GM23248 (cell line): ENCODE results near the gene NUDT12. TPM values are rescaled to one million over a fixed set of nuclear protein-coding genes. Genes with fewer than 3 reads are reported as not detected.

Experiments used
- DNase-seq: peaks from one replicate; pipeline ENCODE4 v3.0.0-alpha.2; 2015
- H2AFZ ChIP-seq: fragments of 200-600 bp; sonication (generic); 2 replicates; pipeline ENCODE4 v1.6.1; 2016; ENCODE audit warnings: antibody characterized with exemption
- H3F3A ChIP-seq: fragments of 200-600 bp; sonication (generic); 2 replicates; pipeline ENCODE4 v1.6.1; 2016; ENCODE audit warnings: mild to moderate bottlenecking, antibody characterized with exemption, mixed run types; ENCODE audit not compliant: insufficient read depth
- H3K27ac ChIP-seq: fragments of 200-600 bp; sonication (generic); 2 replicates; pipeline ENCODE4 v1.5.1; 2016; ENCODE audit warnings: mild to moderate bottlenecking
- H3K27me3 ChIP-seq: fragments of 200-600 bp; sonication (generic); replicated peaks from 2 replicates; pipeline ENCODE4 v1.6.1; 2016; ENCODE audit warnings: mild to moderate bottlenecking; ENCODE audit not compliant: insufficient read depth
- H3K36me3 ChIP-seq: fragments of 200-600 bp; sonication (generic); 2 replicates; pipeline ENCODE4 v1.6.1; 2016; ENCODE audit warnings: low read depth, mild to moderate bottlenecking
- H3K4me1 ChIP-seq: fragments of 200-600 bp; sonication (generic); 2 replicates; pipeline ENCODE4 v1.6.1; 2016; ENCODE audit warnings: mild to moderate bottlenecking; ENCODE audit not compliant: insufficient read depth
- H3K4me2 ChIP-seq: fragments of 200-600 bp; sonication (generic); one replicate; pipeline ENCODE4 v1.6.1; 2016; ENCODE audit warnings: mild to moderate bottlenecking; ENCODE audit not compliant: unreplicated experiment
- H3K4me3 ChIP-seq: fragments of 200-600 bp; sonication (generic); 2 replicates; pipeline ENCODE4 v1.5.1; 2016; ENCODE audit warnings: mild to moderate bottlenecking
- H3K79me2 ChIP-seq: fragments of 200-600 bp; sonication (generic); 2 replicates; pipeline ENCODE4 v1.6.1; 2016; ENCODE audit warnings: mild to moderate bottlenecking; ENCODE audit not compliant: insufficient read depth
- H3K9ac ChIP-seq: fragments of 200-600 bp; sonication (generic); 2 replicates; pipeline ENCODE4 v1.6.1; 2016; ENCODE audit warnings: mild to moderate bottlenecking
- H3K9me2 ChIP-seq: fragments of 200-600 bp; sonication (generic); 2 replicates; pipeline ENCODE4 v1.6.1; 2016; ENCODE audit warnings: mixed run types, mild to moderate bottlenecking, moderate library complexity; ENCODE audit not compliant: insufficient read depth
- H3K9me3 ChIP-seq: fragments of 200-600 bp; sonication (generic); one replicate; pipeline ENCODE4 v1.6.1; 2017; ENCODE audit warnings: low read depth
- H4K20me1 ChIP-seq: fragments of 200-600 bp; sonication (generic); 2 replicates; pipeline ENCODE4 v1.6.0; 2016; ENCODE audit not compliant: insufficient read depth
- EZH2 ChIP-seq: fragments of 200-600 bp; sonication (generic); IDR thresholded peaks from 2 replicates; pipeline ENCODE4 v1.6.1; 2018; ENCODE audit warnings: antibody characterized with exemption, mild to moderate bottlenecking; ENCODE audit not compliant: insufficient read depth, poor library complexity, severe bottlenecking
- EZH2phosphoT487 ChIP-seq: fragments of 200-600 bp; sonication (generic); IDR thresholded peaks from 2 replicates; pipeline ENCODE4 v1.6.1; 2018; ENCODE audit warnings: antibody characterized with exemption, moderate library complexity, mild to moderate bottlenecking, low read depth; ENCODE audit not compliant: insufficient read depth
- WGBS, 2 experiments: methylation state at CpG; one replicate each; pipeline ENCODE4 v1.1.6; 2015 to 2017; ENCODE audit warnings: low lambda C conversion rate in 2 of 2, low coverage in 1 of 2; ENCODE audit errors: missing lambda C conversion rate in 2 of 2; 5-methylcytosine and 5-hydroxymethylcytosine counted together
- in situ Hi-C: fragments of 300-500 bp; cut with MboI; formaldehyde crosslinking; loops from 2 replicates; pipeline ENCODE4 v1.15.0; 2020
- polyA plus RNA-seq: library from polyadenylated mRNA; unstranded; fragments of >200 nt; fragmentation: Nextera tagmentation; extraction: Ambion mirVana; gene quantifications from 2 replicates; pipeline ENCODE4 v1.2.1, GENCODE V29; 2016
- total RNA-seq: library from RNA; depleted of rRNA; stranded (reverse); fragments of >200 nt; shearing (Covaris generic); gene quantifications from 2 replicates; pipeline ENCODE4 v1.2.3, GENCODE V29; 2014

NUDT12 gene
- total and polyA plus RNA-seq, 2 experiments from 2014 or later: 6.7 to 8.9 TPM

DNA sequence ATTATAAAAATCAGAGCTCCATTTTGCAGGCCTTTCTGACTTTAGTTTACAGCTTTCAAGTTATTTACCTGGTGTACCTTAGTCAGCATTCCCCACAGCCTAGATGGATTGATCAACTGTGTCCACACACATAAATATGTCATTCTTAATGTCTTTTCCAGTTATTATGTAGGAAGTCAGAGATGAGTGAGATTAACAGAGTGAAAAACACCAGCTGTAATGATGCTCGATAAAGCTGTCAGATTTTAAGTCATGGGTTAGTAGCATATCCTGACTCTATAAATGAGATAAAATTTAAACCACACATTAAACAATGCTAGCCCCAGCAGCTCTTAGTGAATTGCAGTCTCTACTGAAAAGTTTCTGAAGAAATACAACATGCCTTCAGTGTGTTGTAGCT is 48.9 kb downstream of the NUDT12 start:
- Histone ChIP-seq H3K4me3 (no peak overlapping the region), H3K4me1 (peaks cover 15% of the 10 kb centered on the region), H3K9me2 (no peaks in the 10 kb centered on the region), H3F3A (peaks cover 13% of the 10 kb centered on the region; the same call in 1 of the 2 replicates), H3K9me3 (no peaks in the 10 kb centered on the region), H3K4me2 (no peak overlapping the region), H3K79me2 (no peaks in the 10 kb centered on the region), H3K27ac (no peak overlapping the region), H2AFZ (0 out of 2 replicates have a peak overlapping the region, but pooled peaks have one; percentile 35), H3K36me3 (no peaks in the 10 kb centered on the region), H3K27me3 (no peaks in the 10 kb centered on the region), H3K9ac (no peak overlapping the region), H4K20me1 (no peaks in the 10 kb centered on the region)
- no peak for DNase-seq
- in situ Hi-C loops: no loop called here
- TF ChIP-seq EZH2: no peak
- no peak for TF ChIP-seq EZH2phosphoT487
- 17 to 22% methylated on average over 1 of the region's 1 CpG for WGBS, 2 experiments

DNA sequence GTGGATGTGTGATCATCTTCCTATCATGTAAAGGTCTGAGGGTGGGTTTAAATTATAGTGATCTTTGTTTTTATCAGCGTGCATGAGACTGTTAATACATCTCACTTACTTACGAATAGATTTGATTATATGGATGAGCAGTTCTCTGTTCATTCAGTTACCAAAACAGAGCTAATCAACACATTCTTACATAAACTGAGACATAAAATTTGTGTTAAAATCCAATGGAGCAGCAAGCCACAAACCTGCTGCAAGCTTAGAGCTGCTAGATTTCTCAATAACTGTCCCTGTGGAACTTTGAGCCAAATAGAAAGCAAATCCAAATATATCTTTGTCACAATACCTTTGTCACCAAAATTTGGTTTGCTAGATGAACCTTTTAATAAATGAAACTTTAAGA is 50.1 kb downstream of the NUDT12 start:
- Histone ChIP-seq H2AFZ (no peak overlapping the region), H3K27ac (no peak overlapping the region), H3K9me2 (no peaks in the 10 kb centered on the region), H3K9ac (no peak overlapping the region), H3K27me3 (no peaks in the 10 kb centered on the region), H3K79me2 (no peaks in the 10 kb centered on the region), H3K9me3 (no peaks in the 10 kb centered on the region), H3F3A (peaks cover 13% of the 10 kb centered on the region; the same call in 1 of the 2 replicates), H3K4me3 (no peak overlapping the region), H3K4me1 (peaks cover 15% of the 10 kb centered on the region), H3K36me3 (no peaks in the 10 kb centered on the region), H3K4me2 (no peak overlapping the region), H4K20me1 (no peaks in the 10 kb centered on the region)
- TF ChIP-seq EZH2 (no peak), EZH2phosphoT487 (no peak)
- in situ Hi-C loops: no loop called here
- WGBS, 2 experiments: 65 to 75% methylated on average over 2 of the region's 2 CpGs
- no peak for DNase-seq

DNA sequence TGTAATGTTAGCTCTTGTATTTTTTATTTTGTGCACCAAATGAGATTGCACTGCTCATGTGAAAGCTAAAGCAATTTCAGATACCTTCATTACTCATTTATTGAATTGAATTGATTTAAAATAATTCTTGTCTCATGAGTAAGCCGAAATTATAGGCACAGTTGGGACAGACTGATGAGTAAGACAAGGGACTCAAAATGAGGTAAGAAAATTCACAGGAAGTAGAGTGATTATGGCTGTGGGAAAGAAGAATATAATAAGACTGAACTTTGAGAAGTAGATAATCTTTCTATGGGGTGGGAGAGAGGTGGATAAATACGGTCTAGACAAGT is 51.1 kb downstream of the NUDT12 start:
- no peaks in the 10 kb centered on the region for H3K79me2 ChIP-seq
- H3K9ac ChIP-seq: no peak overlapping the region
- peak; percentile 66 for DNase-seq
- no peak overlapping the region for H3K4me3 ChIP-seq
- no peaks in the 10 kb centered on the region for H3K36me3 ChIP-seq
- H3K9me3 ChIP-seq: no peaks in the 10 kb centered on the region
- no peaks in the 10 kb centered on the region for H3K27me3 ChIP-seq
- in situ Hi-C loops: no loop called here
- H2AFZ ChIP-seq: 0 out of 2 replicates have a peak overlapping the region, but pooled peaks have one; percentile 6
- H3K9me2 ChIP-seq: no peaks in the 10 kb centered on the region
- peaks cover 18% of the 10 kb centered on the region for H3F3A ChIP-seq
- no peak for TF ChIP-seq EZH2phosphoT487
- no peak for TF ChIP-seq EZH2
- H3K27ac ChIP-seq: no peak overlapping the region
- WGBS, 2 experiments: 72 to 75% methylated on average over 2 of the region's 2 CpGs
- H4K20me1 ChIP-seq: no peaks in the 10 kb centered on the region
- H3K4me1 ChIP-seq: peaks cover 15% of the 10 kb centered on the region
- H3K4me2 ChIP-seq: peak overlapping the region; percentile 2

DNA sequence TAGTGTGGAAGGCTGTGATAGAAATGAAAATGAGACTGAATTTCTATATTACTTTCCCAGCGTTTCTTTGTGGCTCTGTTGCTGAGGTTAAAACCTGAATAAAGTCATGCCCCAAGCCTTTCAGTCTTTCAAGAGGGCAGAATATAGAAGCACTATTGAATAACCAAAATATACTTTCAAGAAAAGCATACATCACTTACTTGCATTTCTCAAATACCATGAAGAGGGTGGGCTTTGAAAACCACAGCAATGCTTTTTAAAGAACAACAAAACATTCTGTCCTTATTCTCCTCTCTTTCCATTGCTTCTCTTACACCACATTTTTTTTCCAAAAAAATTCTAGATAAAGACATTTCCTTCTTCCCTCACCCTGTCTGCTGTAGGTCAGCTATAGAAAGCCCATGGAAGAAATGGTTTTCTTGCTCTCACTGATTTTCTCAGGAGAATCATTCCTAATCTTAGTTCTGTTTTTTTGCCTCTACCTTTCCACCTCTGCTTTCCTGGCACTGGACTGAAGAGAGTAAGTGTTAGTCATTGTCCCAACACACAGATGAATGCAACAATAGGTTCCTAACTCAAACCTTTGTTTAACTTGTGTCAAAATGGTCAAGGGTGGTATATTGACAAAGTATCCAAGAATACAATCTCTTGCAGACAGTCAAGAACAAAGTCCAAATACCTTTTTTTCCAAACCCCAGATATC is 51.6 kb downstream of the NUDT12 start:
- no peaks in the 10 kb centered on the region for H3K9me3 ChIP-seq
- H3K4me1 ChIP-seq: peaks cover 15% of the 10 kb centered on the region
- no peaks in the 10 kb centered on the region for H3K79me2 ChIP-seq
- H3K27ac ChIP-seq: no peak overlapping the region
- H4K20me1 ChIP-seq: no peaks in the 10 kb centered on the region
- H3K4me3 ChIP-seq: no peak overlapping the region
- DNase-seq: no peak
- no peaks in the 10 kb centered on the region for H3K9me2 ChIP-seq
- no peak overlapping the region for H2AFZ ChIP-seq
- in situ Hi-C loops: no loop called here
- no peak for TF ChIP-seq EZH2
- TF ChIP-seq EZH2phosphoT487: no peak
- H3F3A ChIP-seq: peaks cover 23% of the 10 kb centered on the region
- no peak overlapping the region for H3K9ac ChIP-seq
- no peaks in the 10 kb centered on the region for H3K36me3 ChIP-seq
- H3K27me3 ChIP-seq: no peaks in the 10 kb centered on the region
- H3K4me2 ChIP-seq: peak overlapping the region; percentile 2
- 85 to 91% methylated on average over 1 of the region's 1 CpG for WGBS, 2 experiments
